ENCODE measurements around the gene EFCAB6. TPM values are rescaled to one million over a fixed set of nuclear protein-coding genes. Genes with fewer than 3 reads are reported as not detected.

Gene EFCAB6
- total and polyA plus RNA-seq, 2 of the 13 experiments (the other 11 are each of a cell fraction or from before 2014, with no cell fraction given) = not detected

- in situ Hi-C loops (cut with HindIII; ENCODE audit: extremely low pct_ligation_motif_present, low pct_unique_long_range_greater_than_20kb) (no loop called here), intact Hi-C loops (cut with micrococcal nuclease; ENCODE audit: unreplicated experiment) (no loop called here)
- H2AFZ ChIP-seq (ENCODE audit: low read length) = no peak overlapping the region
- ChIA-PET POLR2A (no interaction called here), CTCF (ENCODE audit: low intra/inter-chr PET ratio, low total read pairs) (no interaction called here)
- no peak overlapping the region for H3K9ac ChIP-seq (ENCODE audit: insufficient read depth, low read depth, low read length)
- no peak overlapping the region for H3K4me3 ChIP-seq (replicated peaks in 1 of 3; ENCODE audit: insufficient read depth in 1 of 3, low read depth in 2 of 3, low read length in 3 of 3)
- DNase-seq (ENCODE audit: low spot score) = no peak
- no peaks in the 10 kb centered on the region for H3K79me2 ChIP-seq (ENCODE audit: insufficient read depth, low read length)
- peaks cover 0 to 5% of the 10 kb centered on the region in 2 experiments; a peak in 1 of 5 replicates for H3K27me3 ChIP-seq (ENCODE audit: control insufficient read depth in 1 of 2, insufficient read depth in 2 of 2, low read length in 2 of 2)
- H3K4me1 ChIP-seq (ENCODE audit: insufficient read depth, low read length) = no peaks in the 10 kb centered on the region
- no peak overlapping the region for H3K4me2 ChIP-seq (ENCODE audit: low read depth, low read length)
- TF ChIP-seq MTA1 (CRISPR knock-in tag; IDR thresholded peaks at IDR 0.05; ENCODE audit: borderline replicate concordance) (no peak), ZNF7 (CRISPR knock-in tag; IDR thresholded peaks at IDR 0.05) (no peak), HBP1 (CRISPR knock-in tag; IDR thresholded peaks at IDR 0.05; ENCODE audit: low read depth) (no peak), ZNF496 (CRISPR knock-in tag; IDR thresholded peaks at IDR 0.05; ENCODE audit: insufficient replicate concordance) (no peak), ZNF776 (CRISPR knock-in tag; IDR thresholded peaks at IDR 0.05) (no peak), SMYD3 (CRISPR knock-in tag; IDR thresholded peaks at IDR 0.05) (no peak), THAP11 (CRISPR knock-in tag; IDR thresholded peaks at IDR 0.05) (no peak), CEBPG (CRISPR knock-in tag; IDR thresholded peaks at IDR 0.05) (no peak), ZNF709 (CRISPR knock-in tag; IDR thresholded peaks at IDR 0.05) (no peak), KDM5B (CRISPR knock-in tag; IDR thresholded peaks at IDR 0.05; ENCODE audit: borderline replicate concordance) (no peak), ARNTL (CRISPR knock-in tag; IDR thresholded peaks at IDR 0.05) (no peak), ZBTB10 (CRISPR knock-in tag; IDR thresholded peaks at IDR 0.05; ENCODE audit: borderline replicate concordance) (no peak), SRF (IDR thresholded peaks at IDR 0.05; ENCODE audit: low read depth, low read length) (no peak), PHF5A (CRISPR knock-in tag; IDR thresholded peaks at IDR 0.05; ENCODE audit: low read depth, unreplicated experiment) (no peak), ZKSCAN5 (CRISPR knock-in tag; IDR thresholded peaks at IDR 0.05) (no peak), U2AF1 (optimal IDR thresholded peaks at IDR 0.05; ENCODE audit: low read depth, low read length) (no peak), ZC3H13 (CRISPR knock-in tag; IDR thresholded peaks at IDR 0.05) (no peak), ZNF382 (CRISPR knock-in tag; IDR thresholded peaks at IDR 0.05; ENCODE audit: borderline replicate concordance) (no peak)
- TF ChIP-seq, protein P1, sequence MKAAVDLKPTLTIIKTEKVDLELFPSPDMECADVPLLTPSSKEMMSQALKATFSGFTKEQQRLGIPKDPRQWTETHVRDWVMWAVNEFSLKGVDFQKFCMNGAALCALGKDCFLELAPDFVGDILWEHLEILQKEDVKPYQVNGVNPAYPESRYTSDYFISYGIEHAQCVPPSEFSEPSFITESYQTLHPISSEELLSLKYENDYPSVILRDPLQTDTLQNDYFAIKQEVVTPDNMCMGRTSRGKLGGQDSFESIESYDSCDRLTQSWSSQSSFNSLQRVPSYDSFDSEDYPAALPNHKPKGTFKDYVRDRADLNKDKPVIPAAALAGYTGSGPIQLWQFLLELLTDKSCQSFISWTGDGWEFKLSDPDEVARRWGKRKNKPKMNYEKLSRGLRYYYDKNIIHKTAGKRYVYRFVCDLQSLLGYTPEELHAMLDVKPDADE (CRISPR knock-in tag; IDR thresholded peaks at IDR 0.05) = no peak
- no peak for FAIRE-seq
- 29% methylated on average over 4 of the region's 4 CpGs for WGBS (ENCODE audit: low lambda C conversion rate)
- no peaks in the 10 kb centered on the region for H3K36me3 ChIP-seq (replicated peaks in 1 of 2; ENCODE audit: control insufficient read depth in 1 of 2, insufficient read depth in 2 of 2, low read length in 2 of 2)
- H3K27ac ChIP-seq (ENCODE audit: extremely low read length, insufficient read depth, low read length) = no peak overlapping the region
- BruUV-seq (replicated peaks) = no TSS peak
- H3K9me3 ChIP-seq (ENCODE audit: low read length) = peaks cover 8% of the 10 kb centered on the region; the same call in 1 of the 2 replicates
- no peak for ATAC-seq
- no peaks in the 10 kb centered on the region for H4K20me1 ChIP-seq (ENCODE audit: insufficient read depth, low read length)
These were observed 231.8 kb downstream of the EFCAB6 start for GRCh38 chr22:43580271-43580750.

Data from HepG2 (cell line).